Mucosa of descending colon (tissue), 3 donors: ENCODE measurements around the gene FBXO41. TPM values are rescaled to one million over a fixed set of nuclear protein-coding genes. Genes with fewer than 3 reads are reported as not detected.

Experiments used
- ATAC-seq: fragments of 200-7000 bp; cut with Tn5 transposase; one replicate; pipeline ENCODE4 v1.9.1; 2020; ENCODE audit warnings: mild to moderate bottlenecking, moderate library complexity
- DNase-seq, 3 donors: peaks; one replicate each; pipeline ENCODE4 v3.0.0-alpha.2; 2020
- H3K36me3 ChIP-seq: fragments of 200-600 bp; one replicate; pipeline ENCODE4 v1.8.0; 2021; ENCODE audit warnings: low read depth, mild to moderate bottlenecking
- H3K4me1 ChIP-seq: fragments of 200-600 bp; one replicate; pipeline ENCODE4 v1.8.0; 2021; ENCODE audit warnings: low read depth, mild to moderate bottlenecking
- H3K4me3 ChIP-seq: fragments of 200-600 bp; one replicate; pipeline ENCODE4 v1.8.0; 2021; ENCODE audit warnings: mild to moderate bottlenecking
- H3K9me3 ChIP-seq: fragments of 200-600 bp; one replicate; pipeline ENCODE4 v1.8.0; 2021; ENCODE audit warnings: mild to moderate bottlenecking
- intact Hi-C, 2 donors: fragments of 100-400 bp; cut with DNase I in 1 of 2; cut with micrococcal nuclease in 1 of 2; formaldehyde crosslinking; loops; one replicate each; pipeline versions ENCODE4 v1.11.0 to v1.11.1; 2022; cut with DNase I, micrococcal nuclease
- total RNA-seq, 3 donors: library from RNA; stranded (reverse); fragmentation: NEBNext Ultra II Directional in 2 of 3; extraction: Animal tissue kit (Norgen Biotek cat#: 25700) in 2 of 3; gene quantifications; one replicate each; pipeline versions ENCODE4 v1.2.1 to v1.2.4, GENCODE V29; 2021 to 2023
- TF ChIP-seq, protein P1 (sequence below): fragments of 200-600 bp; IDR thresholded peaks from one replicate; pipeline ENCODE4 v1.8.0; 2022; ENCODE audit warnings: antibody characterized with exemption, mild to moderate bottlenecking
- donor health status: DM: no; HTN: no; CAD: no; lungs with moderate emphysema.
- donor health status: DM: no; HTN: no; CAD: no.
- donor health status: DM: no; HTN: yes; CAD: no.

FBXO41 gene
- total RNA-seq, 3 donors from 2014 or later, result 2.0 to 4.8 (median 2.9) TPM

- Histone ChIP-seq H3K4me3 (no peak overlapping the region), H3K4me1 (peaks cover 10% of the 10 kb centered on the region), H3K9me3 (no peaks in the 10 kb centered on the region), H3K36me3 (no peaks in the 10 kb centered on the region)
- ATAC-seq, result no peak
- intact Hi-C loops, result no loop called here
- TF ChIP-seq, protein P1, sequence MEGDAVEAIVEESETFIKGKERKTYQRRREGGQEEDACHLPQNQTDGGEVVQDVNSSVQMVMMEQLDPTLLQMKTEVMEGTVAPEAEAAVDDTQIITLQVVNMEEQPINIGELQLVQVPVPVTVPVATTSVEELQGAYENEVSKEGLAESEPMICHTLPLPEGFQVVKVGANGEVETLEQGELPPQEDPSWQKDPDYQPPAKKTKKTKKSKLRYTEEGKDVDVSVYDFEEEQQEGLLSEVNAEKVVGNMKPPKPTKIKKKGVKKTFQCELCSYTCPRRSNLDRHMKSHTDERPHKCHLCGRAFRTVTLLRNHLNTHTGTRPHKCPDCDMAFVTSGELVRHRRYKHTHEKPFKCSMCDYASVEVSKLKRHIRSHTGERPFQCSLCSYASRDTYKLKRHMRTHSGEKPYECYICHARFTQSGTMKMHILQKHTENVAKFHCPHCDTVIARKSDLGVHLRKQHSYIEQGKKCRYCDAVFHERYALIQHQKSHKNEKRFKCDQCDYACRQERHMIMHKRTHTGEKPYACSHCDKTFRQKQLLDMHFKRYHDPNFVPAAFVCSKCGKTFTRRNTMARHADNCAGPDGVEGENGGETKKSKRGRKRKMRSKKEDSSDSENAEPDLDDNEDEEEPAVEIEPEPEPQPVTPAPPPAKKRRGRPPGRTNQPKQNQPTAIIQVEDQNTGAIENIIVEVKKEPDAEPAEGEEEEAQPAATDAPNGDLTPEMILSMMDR, result no peak
- no peak for DNase-seq
Observed at GRCh38 chr2:73218298-73218697, 66.0 kb downstream of the FBXO41 start.

DNA sequence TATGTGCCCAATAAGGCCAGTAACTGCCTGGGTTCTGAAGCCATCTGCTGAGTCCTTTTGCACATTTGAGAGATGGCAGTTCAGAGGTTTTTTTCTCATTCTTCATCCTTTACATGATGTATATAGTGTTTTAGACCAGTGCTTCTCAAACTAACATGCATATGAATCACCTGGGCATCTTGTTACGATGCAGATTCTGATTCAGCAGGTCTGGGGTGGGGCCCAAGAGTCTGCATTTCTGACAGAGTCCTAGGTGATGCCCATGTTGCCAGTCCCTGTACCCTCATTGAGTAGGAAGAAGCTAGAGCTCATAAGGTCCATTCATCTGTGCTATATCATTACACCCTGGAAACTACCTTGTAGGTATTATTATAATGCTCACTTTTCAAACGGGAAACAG lies 66.5 kb downstream of the FBXO41 start:
- TF ChIP-seq, protein P1, result no peak
- H3K9me3 ChIP-seq, result no peaks in the 10 kb centered on the region
- H3K4me3 ChIP-seq, result no peak overlapping the region
- no peaks in the 10 kb centered on the region for H3K36me3 ChIP-seq
- DNase-seq (no peak), ATAC-seq (no peak)
- H3K4me1 ChIP-seq, result peaks cover 10% of the 10 kb centered on the region
- intact Hi-C loops, result no loop called here

- H3K4me1 ChIP-seq, result peaks cover 10% of the 10 kb centered on the region
- DNase-seq, result no peak
- H3K36me3 ChIP-seq, result no peaks in the 10 kb centered on the region
- no peak for ATAC-seq
- intact Hi-C loops, result no loop called here
- H3K4me3 ChIP-seq, result no peak overlapping the region
- TF ChIP-seq, protein P1, result no peak
- H3K9me3 ChIP-seq, result no peaks in the 10 kb centered on the region
Observed at GRCh38 chr2:73217160-73217559, 67.1 kb downstream of the FBXO41 start.

- intact Hi-C loops, result no loop called here
- Histone ChIP-seq H3K4me3 (no peak overlapping the region), H3K9me3 (no peaks in the 10 kb centered on the region), H3K4me1 (peaks cover 10% of the 10 kb centered on the region), H3K36me3 (no peaks in the 10 kb centered on the region)
- no peak for DNase-seq
- ATAC-seq, result no peak
- TF ChIP-seq, protein P1, result no peak
Observed at GRCh38 chr2:73215254-73215653, 69.0 kb downstream of the FBXO41 start.

DNA sequence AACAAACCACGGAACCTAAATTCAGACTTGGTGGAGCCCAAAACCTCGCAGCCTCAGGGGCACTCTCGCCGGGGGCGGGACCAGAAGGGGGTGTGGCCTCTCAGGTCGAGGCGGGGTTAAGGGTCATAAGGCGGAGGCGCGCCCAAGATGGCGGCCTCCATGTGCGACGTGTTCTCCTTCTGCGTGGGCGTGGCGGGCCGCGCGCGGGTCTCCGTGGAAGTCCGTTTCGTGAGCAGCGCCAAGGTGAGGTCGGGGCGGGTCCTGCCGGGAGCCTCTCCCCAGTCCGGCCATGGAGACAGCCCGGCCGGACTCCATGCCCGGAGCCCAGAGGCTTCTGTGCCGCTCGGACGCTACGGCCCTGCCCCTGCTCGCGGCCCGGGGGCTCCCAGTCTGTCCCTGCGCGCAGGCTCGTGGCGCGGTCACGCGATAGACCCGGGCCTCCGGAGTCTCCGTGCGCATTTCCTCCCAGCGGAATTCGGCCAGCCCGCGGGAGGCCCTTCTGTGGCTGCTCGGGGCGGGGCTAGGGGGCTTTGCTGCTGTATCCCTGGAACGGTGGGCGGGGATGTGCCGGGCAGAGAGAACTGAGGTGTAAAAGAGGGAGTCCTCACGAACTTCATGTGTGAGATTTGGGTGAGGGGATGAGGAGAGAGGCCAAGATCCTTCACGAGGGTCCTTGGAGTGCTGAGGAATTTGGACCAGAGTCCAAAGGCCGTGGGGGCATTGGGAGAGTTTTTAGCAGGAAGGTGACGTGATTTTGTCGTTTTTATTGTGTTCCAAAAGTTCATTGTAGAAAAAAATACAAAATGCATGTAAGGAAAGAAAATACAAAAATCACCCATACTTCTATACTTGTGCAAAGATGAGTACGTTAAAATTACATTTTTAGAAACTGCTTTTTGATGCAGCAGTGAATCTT lies 69.9 kb downstream of the FBXO41 start, which contains the start of gene SMYD5:
Gene SMYD5 (plus strand): TSS at position 126 of the 916 bp plus-strand sequence. CDS start 22 bp downstream, at position 148.
- intact Hi-C loops, result no loop called here
- H3K4me3 ChIP-seq, result peak within 1 kb of the TSS; percentile 95
- TF ChIP-seq, protein P1, result no peak
- ATAC-seq (peak; percentile 96), DNase-seq (peak; percentile 91 to 92 (median 92))
- H3K4me1 ChIP-seq, result peaks cover 10% of the 10 kb centered on the region
- no peaks in the 10 kb centered on the region for H3K9me3 ChIP-seq
- no peaks in the 10 kb centered on the region for H3K36me3 ChIP-seq
